GM23338 (cell line): ENCODE results near the gene PALM. TPM values are rescaled to one million over a fixed set of nuclear protein-coding genes. Genes with fewer than 3 reads are reported as not detected.

Source experiments
- CREB1 ChIP-seq: fragments of 250-450 bp; sonication (Bioruptor Pico); IDR thresholded peaks from 2 replicates; pipeline ENCODE4 v1.5.0; 2020; ENCODE audit warnings: low read depth, mild to moderate bottlenecking, moderate library complexity
- EZH2 ChIP-seq: fragments of 200-600 bp; sonication (generic); IDR thresholded peaks from one replicate; pipeline ENCODE4 v1.8.0; 2017; ENCODE audit warnings: antibody characterized with exemption, mild to moderate bottlenecking, low read depth; ENCODE audit not compliant: unreplicated experiment
- EZH2phosphoT487 ChIP-seq: fragments of 200-600 bp; sonication (generic); IDR thresholded peaks from one replicate; pipeline ENCODE4 v1.8.1; 2018; ENCODE audit warnings: antibody characterized with exemption; ENCODE audit not compliant: unreplicated experiment
- JUNB ChIP-seq: IDR thresholded peaks from one replicate; pipeline ENCODE4 v1.6.1; 2016; ENCODE audit warnings: antibody characterized with exemption; ENCODE audit not compliant: unreplicated experiment
- NANOG ChIP-seq: IDR thresholded peaks from 2 replicates; pipeline ENCODE4 v1.6.1; 2016; ENCODE audit warnings: antibody characterized with exemption, borderline replicate concordance
- POLR2AphosphoS5 ChIP-seq: IDR thresholded peaks from 2 replicates; pipeline ENCODE4 v1.6.1; 2016; ENCODE audit warnings: antibody characterized with exemption, low read depth
- REST ChIP-seq: IDR thresholded peaks from one replicate; pipeline ENCODE4 v1.6.1; 2018; ENCODE audit warnings: antibody characterized with exemption; ENCODE audit not compliant: unreplicated experiment
- STAT1 ChIP-seq: IDR thresholded peaks from one replicate; pipeline ENCODE4 v1.6.1; 2016; ENCODE audit warnings: antibody characterized with exemption; ENCODE audit not compliant: unreplicated experiment
- ZNF114 ChIP-seq: fragments of 250-450 bp; sonication (Bioruptor Pico); IDR thresholded peaks from 2 replicates; pipeline ENCODE4 v1.5.0; 2020; ENCODE audit warnings: mild to moderate bottlenecking, moderate library complexity
- ZNF462 ChIP-seq: fragments of 250-450 bp; sonication (Bioruptor Pico); IDR thresholded peaks from 2 replicates; pipeline ENCODE4 v1.5.0; 2020; ENCODE audit warnings: mild to moderate bottlenecking, moderate library complexity
- polyA plus RNA-seq: library from polyadenylated mRNA; unstranded; fragments of >200 nt; fragmentation: Nextera tagmentation; extraction: Ambion mirVana; gene quantifications from 2 replicates; pipeline ENCODE4 v1.2.1, GENCODE V29; 2016
- total RNA-seq: library from RNA; depleted of rRNA; stranded (reverse); fragments of >200 nt; shearing (Covaris generic); gene quantifications from 2 replicates; pipeline ENCODE4 v1.2.3, GENCODE V29; 2014
- TF ChIP-seq, protein P1 (sequence below): IDR thresholded peaks from 2 replicates; pipeline ENCODE4 v1.6.1; 2016; ENCODE audit warnings: antibody characterized with exemption

Gene PALM
- total and polyA plus RNA-seq, 2 experiments from 2014 or later = 3.8 to 26.1 TPM

- no peak for TF ChIP-seq ZNF462 (CRISPR knock-in tag)
- no peak for TF ChIP-seq CREB1 (CRISPR knock-in tag)
- no peak for TF ChIP-seq EZH2
- TF ChIP-seq, protein P1, sequence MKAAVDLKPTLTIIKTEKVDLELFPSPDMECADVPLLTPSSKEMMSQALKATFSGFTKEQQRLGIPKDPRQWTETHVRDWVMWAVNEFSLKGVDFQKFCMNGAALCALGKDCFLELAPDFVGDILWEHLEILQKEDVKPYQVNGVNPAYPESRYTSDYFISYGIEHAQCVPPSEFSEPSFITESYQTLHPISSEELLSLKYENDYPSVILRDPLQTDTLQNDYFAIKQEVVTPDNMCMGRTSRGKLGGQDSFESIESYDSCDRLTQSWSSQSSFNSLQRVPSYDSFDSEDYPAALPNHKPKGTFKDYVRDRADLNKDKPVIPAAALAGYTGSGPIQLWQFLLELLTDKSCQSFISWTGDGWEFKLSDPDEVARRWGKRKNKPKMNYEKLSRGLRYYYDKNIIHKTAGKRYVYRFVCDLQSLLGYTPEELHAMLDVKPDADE = no peak
- no peak for TF ChIP-seq STAT1
- no peak for TF ChIP-seq ZNF114 (CRISPR knock-in tag)
- no peak for TF ChIP-seq POLR2AphosphoS5
- TF ChIP-seq REST = no peak
- TF ChIP-seq JUNB = no peak
- no peak for TF ChIP-seq NANOG
- TF ChIP-seq EZH2phosphoT487 = no peak
These were observed 83.7 kb downstream of the PALM start (continued) for GRCh38 chr19:792306-792885.
